ENCODE results near the gene PLA2G4F. TPM values are rescaled to one million over a fixed set of nuclear protein-coding genes. Genes with fewer than 3 reads are reported as not detected.

The PLA2G4F gene
- total RNA-seq, 1 donor from 2014 or later = 35.1 TPM

- no peak for DNase-seq (ENCODE audit: extremely low spot score in 2 of 2)
- intact Hi-C loops (cut with DNase I) = no loop called here
- H3K27me3 ChIP-seq = no peaks in the 10 kb centered on the region
- no peak overlapping the region for H3K4me3 ChIP-seq
- H3K36me3 ChIP-seq = peaks cover 0 to 56% of the 10 kb centered on the region in 2 donors
- H3K9me3 ChIP-seq = no peaks in the 10 kb centered on the region
- peaks cover 15% of the 10 kb centered on the region for H3K4me1 ChIP-seq
- TF ChIP-seq, protein P1, sequence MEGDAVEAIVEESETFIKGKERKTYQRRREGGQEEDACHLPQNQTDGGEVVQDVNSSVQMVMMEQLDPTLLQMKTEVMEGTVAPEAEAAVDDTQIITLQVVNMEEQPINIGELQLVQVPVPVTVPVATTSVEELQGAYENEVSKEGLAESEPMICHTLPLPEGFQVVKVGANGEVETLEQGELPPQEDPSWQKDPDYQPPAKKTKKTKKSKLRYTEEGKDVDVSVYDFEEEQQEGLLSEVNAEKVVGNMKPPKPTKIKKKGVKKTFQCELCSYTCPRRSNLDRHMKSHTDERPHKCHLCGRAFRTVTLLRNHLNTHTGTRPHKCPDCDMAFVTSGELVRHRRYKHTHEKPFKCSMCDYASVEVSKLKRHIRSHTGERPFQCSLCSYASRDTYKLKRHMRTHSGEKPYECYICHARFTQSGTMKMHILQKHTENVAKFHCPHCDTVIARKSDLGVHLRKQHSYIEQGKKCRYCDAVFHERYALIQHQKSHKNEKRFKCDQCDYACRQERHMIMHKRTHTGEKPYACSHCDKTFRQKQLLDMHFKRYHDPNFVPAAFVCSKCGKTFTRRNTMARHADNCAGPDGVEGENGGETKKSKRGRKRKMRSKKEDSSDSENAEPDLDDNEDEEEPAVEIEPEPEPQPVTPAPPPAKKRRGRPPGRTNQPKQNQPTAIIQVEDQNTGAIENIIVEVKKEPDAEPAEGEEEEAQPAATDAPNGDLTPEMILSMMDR (IDR thresholded peaks at IDR 0.05) = no peak
- TF ChIP-seq POLR2AphosphoS5 (IDR thresholded peaks at IDR 0.05; ENCODE audit: insufficient read depth in 1 of 2, low read depth in 1 of 2) = no peak
- TF ChIP-seq POLR2A (IDR thresholded peaks at IDR 0.05) = no peak
- H3K27ac ChIP-seq = no peak overlapping the region
Measured at GRCh38 chr15:42160136-42160535, 3.7 kb upstream of the PLA2G4F start.

GRCh38 chr15:42159381-42160015, 3.1 kb upstream of the PLA2G4F start:
- no peak overlapping the region for H3K27ac ChIP-seq
- peaks cover 15% of the 10 kb centered on the region for H3K4me1 ChIP-seq
- no peak overlapping the region for H3K4me3 ChIP-seq
- peaks cover 0 to 50% of the 10 kb centered on the region in 2 donors for H3K36me3 ChIP-seq
- H3K9me3 ChIP-seq = no peaks in the 10 kb centered on the region
- no peaks in the 10 kb centered on the region for H3K27me3 ChIP-seq
- intact Hi-C loops (cut with DNase I) = no loop called here
- no peak for DNase-seq (ENCODE audit: extremely low spot score in 2 of 2)
- TF ChIP-seq POLR2AphosphoS5 (IDR thresholded peaks at IDR 0.05; ENCODE audit: insufficient read depth in 1 of 2, low read depth in 1 of 2) (no peak), POLR2A (IDR thresholded peaks at IDR 0.05) (no peak)
- TF ChIP-seq, protein P1 (IDR thresholded peaks at IDR 0.05) = no peak

DNA sequence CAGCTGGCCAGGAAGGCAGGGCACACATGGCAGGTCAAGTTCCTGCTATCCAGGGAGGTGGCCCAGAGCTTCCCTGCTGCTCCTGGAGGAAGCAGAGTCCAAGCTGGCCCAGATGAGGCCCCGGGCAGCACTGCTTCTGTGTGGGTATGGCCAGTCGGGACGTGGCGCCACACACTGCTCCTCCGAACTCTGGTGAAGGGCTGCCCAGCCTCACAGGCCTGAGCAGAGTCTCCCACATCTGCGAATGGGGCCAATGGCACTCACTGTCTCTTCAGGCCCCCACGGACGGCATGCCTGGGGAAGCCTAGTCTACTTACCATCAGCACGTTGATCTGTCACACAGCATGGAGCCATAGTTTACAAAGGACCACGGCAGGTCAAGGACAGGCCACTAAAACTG, 2.5 kb upstream of the PLA2G4F start:
- DNase-seq (ENCODE audit: extremely low spot score in 2 of 2) = no peak
- TF ChIP-seq POLR2A (IDR thresholded peaks at IDR 0.05) (no peak), POLR2AphosphoS5 (IDR thresholded peaks at IDR 0.05; ENCODE audit: insufficient read depth in 1 of 2, low read depth in 1 of 2) (no peak)
- TF ChIP-seq, protein P1 (IDR thresholded peaks at IDR 0.05) = no peak
- Histone ChIP-seq H3K9me3 (no peaks in the 10 kb centered on the region), H3K27me3 (no peaks in the 10 kb centered on the region), H3K4me1 (peaks cover 21% of the 10 kb centered on the region), H3K4me3 (no peak overlapping the region), H3K27ac (no peak overlapping the region), H3K36me3 (peaks cover 0 to 45% of the 10 kb centered on the region in 2 donors)
- intact Hi-C loops (cut with DNase I) = no loop called here

- Histone ChIP-seq H3K27ac (no peak overlapping the region), H3K4me3 (no peak overlapping the region)
- DNase-seq (ENCODE audit: extremely low spot score in 2 of 2) = no peak
Measured at GRCh38 chr15:42157981-42158765, 1.7 kb upstream of the PLA2G4F start.

More at GRCh38 chr15:42157981-42158765, 1.7 kb upstream of the PLA2G4F start:
- Histone ChIP-seq H3K36me3 (peaks cover 0 to 38% of the 10 kb centered on the region in 2 donors), H3K4me1 (peaks cover 25% of the 10 kb centered on the region), H3K27me3 (no peaks in the 10 kb centered on the region), H3K9me3 (no peaks in the 10 kb centered on the region)
- TF ChIP-seq, protein P1 (IDR thresholded peaks at IDR 0.05) = no peak
- TF ChIP-seq POLR2AphosphoS5 (IDR thresholded peaks at IDR 0.05; ENCODE audit: insufficient read depth in 1 of 2, low read depth in 1 of 2) = peak in 1 of 2 donors; percentile 55
- intact Hi-C loops (cut with DNase I) = no loop called here
